H1 (cell line): ENCODE results near the gene ALDH3B1. TPM values are rescaled to one million over a fixed set of nuclear protein-coding genes. Genes with fewer than 3 reads are reported as not detected.

ENCODE experiments used
- CHD7 ChIP-seq: fragments of 300-600 bp; sonication (generic); IDR thresholded peaks from 2 replicates; pipeline ENCODE4 v1.7.1; 2012; ENCODE audit warnings: low read length, moderate library complexity, mild to moderate bottlenecking, inconsistent platforms; ENCODE audit not compliant: insufficient replicate concordance
- JUN ChIP-seq: IDR thresholded peaks from 2 replicates; pipeline ENCODE4 v1.6.1; 2011; ENCODE audit warnings: low read depth, mild to moderate bottlenecking, improper control_type of control experiment, low read length
- polyA plus RNA-seq, 7 experiments: library from polyadenylated mRNA; depleted of rRNA in 3 of 7; stranded (reverse) in 5 of 7; unstranded in 2 of 7; fragments of >200 nt in 5 of 7; fragments of 200-250 nt in 2 of 7; gene quantifications; 1 replicate in 5 of 7; 2 replicates in 1 of 7; 4 replicates in 1 of 7; pipeline versions ENCODE4 v1.2.1 to v1.2.3, GENCODE V29; 2011 to 2013; ENCODE audit warnings: missing spikeins in 2 of 7, mixed read lengths in 2 of 7
- total RNA-seq: library from RNA; stranded (reverse); fragmentation: NEBNext Ultra II Directional; extraction: Animal tissue kit (Norgen Biotek cat#: 25700); gene quantifications from 2 replicates; pipeline ENCODE4 v1.2.1, GENCODE V29; 2021

ALDH3B1 gene
- total and polyA plus RNA-seq, 2 of the 8 experiments (the other 6 are each of a cell fraction or from before 2014, with no cell fraction given), result 0.32 to 0.47 TPM

GRCh38 chr11:68016904-68017817 lies 7.0 kb downstream of the ALDH3B1 start (continued):
- TF ChIP-seq CHD7 (no peak), JUN (no peak)
